H1 (cell line): ENCODE results near the gene GTPBP6. TPM values are rescaled to one million over a fixed set of nuclear protein-coding genes. Genes with fewer than 3 reads are reported as not detected.

Source experiments
- CTCF ChIA-PET: fragments of 300-600 bp; sonication (Branson Sonifier 250); formaldehyde crosslinking; loops from one replicate; lab custom pipeline; 2021; ENCODE audit not compliant: partially characterized antibody; lab: Charles Lee
- POLR2A ChIA-PET: fragments of 300-600 bp; sonication (Branson Sonifier 250); formaldehyde crosslinking; loops from one replicate; lab custom pipeline; 2021; ENCODE audit warnings: inconsistent platforms; ENCODE audit not compliant: partially characterized antibody; lab: Charles Lee
- DNase-seq, 2 experiments: peaks; one replicate each; pipeline versions ENCODE4 v3.0.0 to v3.0.0-alpha.2; 2010 to 2022; ENCODE audit warnings: low spot score in 2 of 2, low read depth in 1 of 2, mixed read lengths in 1 of 2
- FAIRE-seq: peaks from 2 replicates; lab custom pipeline; 2011; peaks lifted over from hg19 to GRCh38; lab: Jason Lieb, UNC
- H2AFZ ChIP-seq: 2 replicates; pipeline ENCODE4 v1.8.1; 2012; ENCODE audit warnings: low read length, inconsistent platforms
- H2AK5ac ChIP-seq: 2 replicates; pipeline ENCODE4 v1.6.1; 2013; ENCODE audit warnings: low read depth, low read length
- H2BK120ac ChIP-seq: replicated peaks from 2 replicates; pipeline ENCODE3; 2013; ENCODE audit warnings: low read depth, low read length, inconsistent platforms
- H2BK12ac ChIP-seq: 2 replicates; pipeline ENCODE4 v1.6.1; 2013; ENCODE audit warnings: low read depth, low read length
- H2BK15ac ChIP-seq: 2 replicates; pipeline ENCODE4 v1.6.1; 2013; ENCODE audit warnings: low read length
- H2BK20ac ChIP-seq: 2 replicates; pipeline ENCODE4 v1.6.1; 2013; ENCODE audit warnings: low read length
- H2BK5ac ChIP-seq: 2 replicates; pipeline ENCODE4 v1.6.1; 2013; ENCODE audit warnings: low read depth, low read length
- H3K14ac ChIP-seq: 2 replicates; pipeline ENCODE4 v1.6.1; 2013; ENCODE audit warnings: inconsistent platforms; ENCODE audit not compliant: insufficient read length
- H3K18ac ChIP-seq: 2 replicates; pipeline ENCODE4 v1.6.1; 2013; ENCODE audit warnings: low read length; ENCODE audit errors: extremely low read depth
- H3K23ac ChIP-seq: 2 replicates; pipeline ENCODE4 v1.6.1; 2013; ENCODE audit warnings: inconsistent platforms; ENCODE audit not compliant: insufficient read length
- H3K23me2 ChIP-seq: 2 replicates; pipeline ENCODE4 v1.6.1; 2013; ENCODE audit warnings: low read depth, low read length
- H3K27ac ChIP-seq: 2 replicates; pipeline ENCODE4 v1.6.1; 2011; ENCODE audit warnings: low read depth, low read length, inconsistent platforms
- H3K27me3 ChIP-seq, 4 experiments: replicated peaks in 1 of 4; 1 replicate in 1 of 4; 2 replicates in 3 of 4; pipeline versions ENCODE4 v1.6.1 to v1.8.1; 2011 to 2013; ENCODE audit warnings: low read length in 3 of 4, mild to moderate bottlenecking in 3 of 4, inconsistent platforms in 2 of 4, mixed read lengths in 2 of 4, moderate library complexity in 1 of 4; ENCODE audit not compliant: control insufficient read depth in 3 of 4, insufficient read depth in 3 of 4; ENCODE audit errors: extremely low read depth in 1 of 4
- H3K36me3 ChIP-seq, 4 experiments: 2 replicates each; pipeline versions ENCODE4 v1.6.1 to v1.8.1; 2011 to 2013; ENCODE audit warnings: mild to moderate bottlenecking in 4 of 4, low read length in 3 of 4, moderate library complexity in 2 of 4, control low read depth in 1 of 4, inconsistent platforms in 1 of 4; ENCODE audit not compliant: insufficient read depth in 4 of 4, control insufficient read depth in 2 of 4
- H3K4ac ChIP-seq: replicated peaks from 2 replicates; pipeline ENCODE3; 2013; ENCODE audit warnings: low read length, low read depth, mixed read lengths, inconsistent platforms; ENCODE audit not compliant: insufficient read length
- H3K4me1 ChIP-seq, 4 experiments: replicated peaks in 1 of 4; 1 replicate in 1 of 4; 2 replicates in 3 of 4; pipeline versions ENCODE4 v1.6.1 to v1.8.1; 2011 to 2013; ENCODE audit warnings: low read length in 3 of 4, inconsistent platforms in 2 of 4, mixed read lengths in 1 of 4; ENCODE audit not compliant: insufficient read depth in 4 of 4, control insufficient read depth in 3 of 4
- H3K4me2 ChIP-seq, 2 experiments: 2 replicates each; pipeline versions ENCODE4 v1.6.1 to v1.8.1; 2011 to 2013; ENCODE audit warnings: low read depth in 2 of 2, low read length in 2 of 2, control low read depth in 1 of 2, inconsistent platforms in 1 of 2, mild to moderate bottlenecking in 1 of 2; ENCODE audit not compliant: insufficient read depth in 1 of 2
- H3K4me3 ChIP-seq, 4 experiments: fragments of 200-600, 300-600 bp in 1 of 4; sonication (generic), shearing (Covaris generic), sonication (Bioruptor Twin) in 1 of 4; 2 replicates each; pipeline versions ENCODE4 v1.5.1 to v1.8.1; 2011 to 2016; ENCODE audit warnings: low read length in 4 of 4, low read depth in 3 of 4, control low read depth in 2 of 4, inconsistent platforms in 2 of 4, mild to moderate bottlenecking in 2 of 4, mixed read lengths in 1 of 4, moderate library complexity in 1 of 4; ENCODE audit not compliant: insufficient read depth in 2 of 4; ENCODE audit errors: extremely low read depth in 1 of 4
- H3K56ac ChIP-seq: replicated peaks from 2 replicates; pipeline ENCODE3; 2013; ENCODE audit warnings: low read depth, mild to moderate bottlenecking, mixed read lengths, low read length, inconsistent platforms; ENCODE audit not compliant: insufficient read length
- H3K79me1 ChIP-seq: 2 replicates; pipeline ENCODE4 v1.6.1; 2013; ENCODE audit warnings: low read depth, low read length, control low read depth
- H3K79me2 ChIP-seq, 2 experiments: 2 replicates each; pipeline versions ENCODE4 v1.6.1 to v1.8.1; 2012 to 2013; ENCODE audit warnings: low read length in 2 of 2, mild to moderate bottlenecking in 2 of 2, inconsistent platforms in 1 of 2; ENCODE audit not compliant: insufficient read depth in 2 of 2, control insufficient read depth in 1 of 2
- H3K9ac ChIP-seq, 4 experiments: replicated peaks in 1 of 4; 1 replicate in 1 of 4; 2 replicates in 3 of 4; pipeline versions ENCODE4 v1.6.1 to v1.8.1; 2011 to 2013; ENCODE audit warnings: low read depth in 3 of 4, low read length in 3 of 4, control low read depth in 2 of 4, mild to moderate bottlenecking in 2 of 4, moderate library complexity in 2 of 4, inconsistent platforms in 1 of 4; ENCODE audit errors: extremely low read depth in 1 of 4
- H3K9me3 ChIP-seq, 2 experiments: 2 replicates each; pipeline versions ENCODE4 v1.6.1 to v1.8.1; 2012 to 2013; ENCODE audit warnings: mild to moderate bottlenecking in 2 of 2, moderate library complexity in 2 of 2, control low read depth in 1 of 2, inconsistent platforms in 1 of 2, low read depth in 1 of 2, low read length in 1 of 2, mixed read lengths in 1 of 2; ENCODE audit not compliant: insufficient read depth in 2 of 2
- H4K20me1 ChIP-seq, 2 experiments: replicated peaks in 1 of 2; 2 replicates each; pipeline versions ENCODE3 to v1.8.1; 2011 to 2013; ENCODE audit warnings: inconsistent platforms in 2 of 2, low read length in 2 of 2, mild to moderate bottlenecking in 1 of 2; ENCODE audit not compliant: insufficient read depth in 2 of 2, control insufficient read depth in 1 of 2
- H4K5ac ChIP-seq: 2 replicates; pipeline ENCODE4 v1.6.1; 2013; ENCODE audit warnings: low read length, low read depth, mixed read lengths, inconsistent platforms; ENCODE audit not compliant: insufficient read length
- H4K8ac ChIP-seq: 2 replicates; pipeline ENCODE4 v1.8.0; 2013; ENCODE audit warnings: mild to moderate bottlenecking, moderate library complexity, low read length, inconsistent platforms; ENCODE audit not compliant: insufficient read depth; ENCODE audit errors: extremely low read depth
- H4K91ac ChIP-seq: replicated peaks from 2 replicates; pipeline ENCODE3; 2013; ENCODE audit warnings: low read length, mixed read lengths, inconsistent platforms; ENCODE audit not compliant: insufficient read length
- SUZ12 ChIP-seq: fragments of 200-600 bp; sonication (generic); IDR thresholded peaks from 2 replicates; pipeline ENCODE4 v1.6.1; 2012; ENCODE audit warnings: mild to moderate bottlenecking, inconsistent platforms, low read length, moderate library complexity, mixed read lengths
- WGBS, 2 experiments: shearing (Covaris generic) in 1 of 2; methylation state at CpG; one replicate each; pipeline versions ENCODE4 v1.1.6 to v1.1.7; 2013 to 2015; ENCODE audit warnings: low lambda C conversion rate in 2 of 2, mixed read lengths in 2 of 2, inconsistent platforms in 1 of 2, low coverage in 1 of 2, missing lambda C conversion rate in 1 of 2; ENCODE audit not compliant: insufficient replicate concordance in 2 of 2, insufficient coverage in 1 of 2, insufficient read length in 1 of 2; ENCODE audit errors: extremely low coverage in 1 of 2, missing lambda C conversion rate in 1 of 2; 5-methylcytosine and 5-hydroxymethylcytosine counted together
- polyA plus RNA-seq, 7 experiments: library from polyadenylated mRNA; depleted of rRNA in 3 of 7; stranded (reverse) in 5 of 7; unstranded in 2 of 7; fragments of >200 nt in 5 of 7; fragments of 200-250 nt in 2 of 7; gene quantifications; 1 replicate in 5 of 7; 2 replicates in 1 of 7; 4 replicates in 1 of 7; pipeline versions ENCODE4 v1.2.1 to v1.2.3, GENCODE V29; 2011 to 2013; ENCODE audit warnings: missing spikeins in 2 of 7, mixed read lengths in 2 of 7
- total RNA-seq: library from RNA; stranded (reverse); fragmentation: NEBNext Ultra II Directional; extraction: Animal tissue kit (Norgen Biotek cat#: 25700); gene quantifications from 2 replicates; pipeline ENCODE4 v1.2.1, GENCODE V29; 2021
- TF ChIP-seq, protein P1 (sequence below): IDR thresholded peaks from 2 replicates; pipeline ENCODE4 v1.6.1; 2011; ENCODE audit warnings: low read length, improper control_type of control experiment

Gene GTPBP6
- total and polyA plus RNA-seq, 2 of the 8 experiments (the other 6 are each of a cell fraction or from before 2014, with no cell fraction given), result 33.9 to 57.1 TPM

DNA sequence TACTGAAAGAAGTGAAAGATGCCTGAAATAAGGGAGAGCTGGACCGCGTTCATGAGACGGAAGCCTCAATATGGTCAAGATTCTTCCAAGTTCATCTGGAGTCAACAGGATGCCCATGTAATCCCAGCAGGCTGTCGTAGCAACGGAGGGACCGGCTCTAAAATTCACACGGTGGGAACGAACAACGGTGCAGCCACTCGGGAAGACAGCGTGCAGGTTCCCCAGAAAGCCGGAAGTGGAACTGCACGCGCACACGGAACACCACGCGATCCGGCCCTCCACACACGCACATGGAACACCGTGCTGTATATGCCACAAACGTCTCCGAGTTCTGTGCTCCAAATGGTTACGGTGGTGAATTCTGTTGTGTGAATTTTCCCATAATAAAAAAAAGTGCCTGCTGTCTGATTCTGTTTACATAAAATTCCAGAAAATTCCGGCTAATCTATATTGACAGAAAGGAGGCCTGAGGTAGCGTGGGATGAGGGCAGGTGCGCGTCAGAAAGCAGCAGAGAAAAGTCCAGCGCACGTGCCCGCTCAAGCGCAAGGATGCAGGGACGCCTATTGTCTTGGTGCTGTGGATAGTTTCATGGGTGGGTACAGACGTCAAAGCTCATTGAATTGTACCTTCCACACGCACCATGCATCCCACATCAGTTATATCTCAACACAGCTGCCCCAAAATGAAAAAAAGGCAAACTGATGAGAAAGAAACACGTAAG lies 36.9 kb upstream of the GTPBP6 start:
- H2AK5ac ChIP-seq, result no peak overlapping the region
- H3K4me3 ChIP-seq, result no peak overlapping the region
- H4K5ac ChIP-seq, result no peak overlapping the region
- no peak overlapping the region for H3K27ac ChIP-seq
- no peak overlapping the region for H3K18ac ChIP-seq
- peaks cover 0 to 1% of the 10 kb centered on the region in 2 experiments; a peak in 1 of 4 replicates for H3K9me3 ChIP-seq
- ChIA-PET CTCF (no interaction called here), POLR2A (no interaction called here)
- H3K4me1 ChIP-seq, result no peaks in the 10 kb centered on the region
- peaks cover under 1 to 25% (median 7%) of the 10 kb centered on the region in 4 experiments; a peak in 6 of 8 replicates for H3K36me3 ChIP-seq
- no peak overlapping the region for H3K23ac ChIP-seq
- DNase-seq, result no peak
- no peaks in the 10 kb centered on the region for H3K27me3 ChIP-seq
- no peak overlapping the region for H2BK12ac ChIP-seq
- H3K4ac ChIP-seq, result no peak overlapping the region
- H3K23me2 ChIP-seq, result no peaks in the 10 kb centered on the region
- no peak overlapping the region for H2BK20ac ChIP-seq
- no peak overlapping the region for H2AFZ ChIP-seq
- H2BK15ac ChIP-seq, result no peak overlapping the region
- no peak overlapping the region for H4K8ac ChIP-seq
- no peak overlapping the region for H4K91ac ChIP-seq
- H3K56ac ChIP-seq, result no peak overlapping the region
- no peak overlapping the region for H2BK120ac ChIP-seq
- H3K4me2 ChIP-seq, result no peak overlapping the region
- H2BK5ac ChIP-seq, result no peak overlapping the region
- no peak for FAIRE-seq
- H4K20me1 ChIP-seq, result peaks cover 8 to 23% of the 10 kb centered on the region in 2 experiments
- peaks cover 11% of the 10 kb centered on the region for H3K79me1 ChIP-seq
- no peak overlapping the region for H3K14ac ChIP-seq
- WGBS, 2 experiments, result 95% methylated on average over 35 of the region's 35 CpGs; no CpG with 5 or more reads in 1 of the 2 experiments
- H3K79me2 ChIP-seq, result peaks cover 0 to 62% of the 10 kb centered on the region in 2 experiments; a peak in 2 of 4 replicates
- no peak overlapping the region for H3K9ac ChIP-seq
- TF ChIP-seq, protein P1, sequence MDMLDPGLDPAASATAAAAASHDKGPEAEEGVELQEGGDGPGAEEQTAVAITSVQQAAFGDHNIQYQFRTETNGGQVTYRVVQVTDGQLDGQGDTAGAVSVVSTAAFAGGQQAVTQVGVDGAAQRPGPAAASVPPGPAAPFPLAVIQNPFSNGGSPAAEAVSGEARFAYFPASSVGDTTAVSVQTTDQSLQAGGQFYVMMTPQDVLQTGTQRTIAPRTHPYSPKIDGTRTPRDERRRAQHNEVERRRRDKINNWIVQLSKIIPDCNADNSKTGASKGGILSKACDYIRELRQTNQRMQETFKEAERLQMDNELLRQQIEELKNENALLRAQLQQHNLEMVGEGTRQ, result no peak
- no peak for TF ChIP-seq SUZ12
